Breast epithelium (tissue), 3 donors: Measurements from ENCODE around the gene OTOP2.

Experiments used
- POLR2A ChIP-seq: fragments of 450-650 bp; IDR thresholded peaks from one replicate; pipeline ENCODE4 v1.6.1; 2016; ENCODE audit warnings: antibody characterized with exemption, mild to moderate bottlenecking, moderate library complexity
- POLR2AphosphoS5 ChIP-seq, 3 donors: sonication (generic); formaldehyde crosslinking; IDR thresholded peaks; one replicate each; pipeline ENCODE4 v1.6.1; 2017; ENCODE audit warnings: antibody characterized with exemption in 3 of 3
- TF ChIP-seq, protein P1 (sequence below), 3 donors: fragments of 450-650 bp; IDR thresholded peaks; one replicate each; pipeline ENCODE4 v1.5.1; 2016 to 2017; ENCODE audit warnings: antibody characterized with exemption in 3 of 3, mild to moderate bottlenecking in 3 of 3, moderate library complexity in 3 of 3

DNA sequence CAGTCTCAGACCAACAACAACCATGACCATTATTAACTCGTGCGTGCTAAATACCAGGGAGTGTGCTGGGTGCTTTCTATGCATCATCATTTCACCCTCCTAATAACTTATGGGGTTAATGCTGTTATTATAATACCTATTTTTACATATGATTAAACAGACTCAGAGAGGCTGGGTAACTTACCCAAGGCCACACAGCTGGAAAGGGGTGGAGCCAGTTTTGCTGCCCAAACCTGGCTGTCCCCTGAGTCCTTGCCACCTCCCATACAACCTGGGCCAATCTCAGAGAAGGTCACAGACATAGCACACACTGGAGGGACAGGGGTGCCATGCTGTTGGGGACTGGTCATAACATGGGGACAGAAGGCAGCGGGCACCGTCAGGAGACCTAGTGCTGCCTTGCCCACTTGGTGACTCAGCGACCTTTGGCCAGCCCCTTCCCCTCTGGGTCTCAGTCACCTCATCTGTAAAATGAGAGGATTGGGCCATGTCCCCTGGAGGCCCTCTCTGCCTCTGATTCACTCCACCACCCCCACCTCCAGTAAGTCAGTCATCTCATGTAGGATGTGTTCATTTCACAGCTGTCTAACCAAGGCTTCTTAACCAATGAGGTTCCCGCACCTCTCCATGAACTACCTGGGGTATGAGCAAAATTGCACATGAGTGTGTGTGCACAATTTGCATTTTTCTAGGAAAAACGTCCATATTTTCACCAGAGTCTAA is 19.2 kb upstream of the OTOP2 start:
- TF ChIP-seq, protein P1, sequence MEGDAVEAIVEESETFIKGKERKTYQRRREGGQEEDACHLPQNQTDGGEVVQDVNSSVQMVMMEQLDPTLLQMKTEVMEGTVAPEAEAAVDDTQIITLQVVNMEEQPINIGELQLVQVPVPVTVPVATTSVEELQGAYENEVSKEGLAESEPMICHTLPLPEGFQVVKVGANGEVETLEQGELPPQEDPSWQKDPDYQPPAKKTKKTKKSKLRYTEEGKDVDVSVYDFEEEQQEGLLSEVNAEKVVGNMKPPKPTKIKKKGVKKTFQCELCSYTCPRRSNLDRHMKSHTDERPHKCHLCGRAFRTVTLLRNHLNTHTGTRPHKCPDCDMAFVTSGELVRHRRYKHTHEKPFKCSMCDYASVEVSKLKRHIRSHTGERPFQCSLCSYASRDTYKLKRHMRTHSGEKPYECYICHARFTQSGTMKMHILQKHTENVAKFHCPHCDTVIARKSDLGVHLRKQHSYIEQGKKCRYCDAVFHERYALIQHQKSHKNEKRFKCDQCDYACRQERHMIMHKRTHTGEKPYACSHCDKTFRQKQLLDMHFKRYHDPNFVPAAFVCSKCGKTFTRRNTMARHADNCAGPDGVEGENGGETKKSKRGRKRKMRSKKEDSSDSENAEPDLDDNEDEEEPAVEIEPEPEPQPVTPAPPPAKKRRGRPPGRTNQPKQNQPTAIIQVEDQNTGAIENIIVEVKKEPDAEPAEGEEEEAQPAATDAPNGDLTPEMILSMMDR (IDR thresholded peaks at IDR 0.05), result no peak
- no peak for TF ChIP-seq POLR2A
- no peak for TF ChIP-seq POLR2AphosphoS5 (IDR thresholded peaks at IDR 0.05)
